NB4 (cell line): ENCODE results near the gene ARL5C.

ENCODE experiments used
- CTCF ChIP-seq: IDR thresholded peaks from one replicate; pipeline ENCODE4 v1.5.1; 2012; ENCODE audit warnings: low read depth, low read length
- MAX ChIP-seq: IDR thresholded peaks from 2 replicates; pipeline ENCODE4 v1.6.1; 2011; ENCODE audit warnings: low read depth, low read length
- POLR2A ChIP-seq: IDR thresholded peaks from 2 replicates; pipeline ENCODE4 v1.6.1; 2011; ENCODE audit warnings: mild to moderate bottlenecking; ENCODE audit not compliant: insufficient read length; ENCODE audit errors: extremely low read depth

- TF ChIP-seq POLR2A: no peak
- no peak for TF ChIP-seq CTCF
- no peak for TF ChIP-seq MAX
Observed at GRCh38 chr17:39183045-39183444, 17.1 kb upstream of the ARL5C start.
